ENCODE measurements around the gene RPS6KL1.

Gene RPS6KL1

DNA sequence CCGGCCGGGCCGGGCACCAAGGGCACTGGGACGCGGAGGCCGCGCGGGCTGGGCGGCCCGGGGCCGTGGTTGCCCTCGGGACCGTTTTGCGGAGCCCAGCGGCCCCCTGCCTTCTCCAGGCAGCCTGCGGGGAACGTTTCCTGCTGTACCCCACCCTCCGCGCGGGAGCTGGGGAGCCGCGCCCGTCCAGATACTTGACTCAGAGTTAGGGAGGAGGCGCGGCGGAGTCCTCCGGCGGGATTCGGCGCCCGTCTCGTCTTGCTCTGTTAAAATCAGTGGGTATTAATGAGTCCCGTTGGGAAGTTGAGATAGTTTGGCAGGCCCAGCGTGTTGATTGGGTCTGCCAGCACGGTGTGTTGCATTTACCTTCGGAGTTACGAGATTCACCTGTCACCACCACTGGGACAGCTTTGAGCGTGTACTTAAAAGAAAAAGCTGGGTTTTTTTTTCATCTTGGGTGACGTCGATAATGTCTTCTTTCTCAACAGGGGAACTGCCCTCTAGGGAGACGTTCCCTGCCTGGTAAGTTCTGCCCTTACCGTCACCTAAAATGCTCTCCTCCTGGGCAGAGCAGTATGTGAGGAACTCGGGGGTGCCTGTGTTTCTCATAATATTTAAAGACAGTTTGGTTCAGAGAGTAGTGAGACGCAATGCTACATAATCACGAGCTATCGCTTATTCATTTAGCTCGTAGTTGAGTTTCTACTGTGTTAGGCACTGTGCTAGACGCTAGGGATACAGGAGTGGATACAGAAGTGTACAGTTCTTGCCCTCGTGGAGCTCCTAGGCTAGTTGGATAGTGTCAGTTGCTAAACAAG lies 40.7 kb downstream of the RPS6KL1 start:
- DNase-seq, result peak; percentile 69

DNA sequence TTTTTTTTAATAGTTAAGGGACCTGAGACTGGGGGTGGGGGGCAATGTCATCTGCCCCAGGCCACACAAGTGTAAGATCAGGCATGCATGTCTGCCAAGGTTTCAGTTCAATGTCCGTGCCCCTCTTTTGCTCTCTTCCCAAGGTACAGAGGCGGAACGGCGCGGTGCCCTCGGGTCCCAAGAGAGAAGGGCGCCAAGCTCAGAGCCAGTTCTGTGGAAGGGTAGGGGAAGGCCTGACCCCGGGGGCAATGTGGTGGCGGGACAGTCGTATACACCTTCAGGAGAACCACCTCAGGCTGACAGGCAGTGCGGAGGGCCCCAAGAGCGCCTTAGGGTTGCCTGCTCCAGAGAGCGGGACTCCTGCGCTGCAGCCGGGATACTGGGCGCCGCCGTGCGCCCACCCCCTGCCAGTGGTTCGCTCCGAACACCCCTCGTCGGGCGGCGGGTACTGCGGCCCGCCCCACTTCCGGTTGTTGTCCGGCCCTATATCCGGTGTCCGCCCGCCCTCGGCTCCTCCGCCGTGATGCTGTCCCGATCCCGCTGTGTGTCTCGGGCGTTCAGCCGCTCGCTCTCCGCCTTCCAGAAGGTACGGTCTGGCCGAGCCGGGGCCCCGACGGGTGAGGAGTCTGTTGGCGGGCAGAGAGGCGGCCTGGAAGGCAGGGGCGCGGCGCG lies 41.5 kb downstream of the RPS6KL1 start, which contains the start of gene DLST:
TSS of gene DLST (plus strand) at position 486 of the 672 bp plus-strand sequence. CDS start at position 524, 38 bp downstream.
- DNase-seq, result peak; percentile 91

DNA sequence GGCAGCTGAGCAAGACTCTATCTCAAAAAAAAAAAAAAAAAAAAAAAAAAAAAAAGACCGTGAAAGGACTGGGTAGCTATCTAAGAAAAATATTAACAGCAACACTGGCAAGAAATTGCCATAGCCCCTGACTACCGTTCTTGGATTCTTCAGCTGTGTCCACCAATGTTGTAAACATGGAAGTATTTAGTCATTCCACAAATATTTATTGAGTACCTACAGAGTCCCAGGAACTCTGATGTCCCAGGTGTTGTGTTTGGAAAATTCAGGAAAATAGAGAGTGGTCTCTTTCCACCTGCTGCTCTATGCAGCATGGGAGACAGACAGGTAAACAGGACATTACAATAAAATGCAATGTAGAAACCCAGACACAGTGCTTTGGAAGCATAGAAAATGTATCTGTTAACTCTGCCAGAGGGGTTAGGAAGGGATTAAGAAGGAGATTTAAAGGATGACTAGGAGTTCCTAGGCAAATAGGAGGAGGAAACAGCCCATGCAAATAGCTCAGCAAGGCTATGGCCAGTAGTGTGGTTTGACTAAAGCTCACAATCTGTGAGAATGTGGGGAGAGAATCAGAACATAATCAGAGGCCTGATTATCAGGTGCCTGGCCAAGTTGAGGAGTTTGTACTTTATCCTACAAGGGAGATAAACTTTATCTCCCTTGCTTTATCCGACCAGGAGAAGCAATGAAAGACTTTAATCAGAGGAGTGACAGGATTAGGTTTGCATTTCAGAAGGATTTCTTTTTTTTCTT lies 43.5 kb downstream of the RPS6KL1 start:
- no peak for DNase-seq

DNA sequence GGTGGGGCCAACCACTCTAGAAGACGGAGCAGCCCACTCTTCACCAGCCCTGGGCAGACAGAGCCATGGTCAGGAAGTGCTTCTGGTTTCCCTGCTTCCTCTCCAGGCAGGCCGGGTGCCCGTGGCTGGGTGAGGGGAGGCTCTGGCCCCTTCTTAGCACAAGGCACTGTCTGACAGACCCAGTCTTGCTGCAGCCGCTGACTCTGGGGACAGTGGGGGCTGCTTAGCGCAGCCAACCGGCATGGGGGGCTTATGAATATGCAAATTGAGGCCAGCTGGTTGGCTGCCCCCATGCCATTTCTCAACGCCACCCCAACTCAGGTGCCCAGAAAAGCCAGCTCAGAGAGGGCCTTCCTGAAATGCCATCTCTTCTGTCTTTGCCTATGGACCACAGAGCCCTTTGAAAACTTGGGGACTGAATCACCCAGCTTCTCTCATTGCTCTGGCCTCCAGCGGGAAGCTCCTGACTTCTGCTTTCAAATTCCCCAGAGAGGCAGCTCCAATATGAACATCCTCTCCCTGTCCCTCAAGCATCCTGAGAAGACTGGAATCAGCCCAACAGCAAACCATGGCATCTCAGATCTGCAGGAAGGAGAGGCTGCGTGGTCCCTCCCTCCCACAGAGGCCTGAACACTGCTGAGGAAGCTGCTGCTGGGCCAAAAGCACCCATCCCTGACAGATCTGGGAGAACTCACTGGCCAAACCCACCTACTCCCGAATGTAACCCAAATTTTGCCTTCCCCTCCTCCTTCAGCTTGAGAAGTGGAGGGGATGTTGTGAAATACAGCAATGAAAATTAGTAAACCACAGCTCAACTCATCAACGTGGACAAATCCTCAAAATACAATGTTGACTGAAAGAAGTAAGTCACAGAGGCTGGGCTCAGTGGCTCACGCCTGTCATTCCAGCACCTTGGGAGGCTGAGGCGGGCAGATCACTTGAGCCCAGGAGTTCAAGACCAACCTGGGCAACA lies 46.8 kb downstream of the RPS6KL1 start, which contains the start of gene PROX2:
TSS of gene PROX2 (minus strand) at position 205 of the 973 bp plus-strand sequence. CDS start 12,311 bp downstream, outside the sequence.
- DNase-seq, result peak; percentile 46

DNA sequence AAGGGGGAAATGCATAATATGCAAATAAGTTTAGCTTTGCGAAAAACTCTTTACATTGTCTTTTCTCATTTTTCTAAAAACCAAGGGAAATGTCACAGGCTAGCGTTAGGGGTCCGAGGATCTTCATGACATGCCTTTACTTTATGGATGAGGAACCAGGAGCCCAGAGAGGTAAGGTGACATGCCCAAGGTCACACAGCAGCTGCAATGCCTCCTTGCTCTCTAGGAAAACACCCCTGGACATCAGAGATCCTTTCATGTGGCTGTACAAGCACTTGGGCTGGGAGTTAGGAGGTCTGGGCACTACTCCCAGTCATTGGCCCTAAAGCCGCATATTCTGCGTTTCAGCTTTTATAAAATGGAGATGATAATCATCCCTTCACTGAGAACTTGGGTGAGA lies 47.9 kb downstream of the RPS6KL1 start:
- no peak for DNase-seq

DNA sequence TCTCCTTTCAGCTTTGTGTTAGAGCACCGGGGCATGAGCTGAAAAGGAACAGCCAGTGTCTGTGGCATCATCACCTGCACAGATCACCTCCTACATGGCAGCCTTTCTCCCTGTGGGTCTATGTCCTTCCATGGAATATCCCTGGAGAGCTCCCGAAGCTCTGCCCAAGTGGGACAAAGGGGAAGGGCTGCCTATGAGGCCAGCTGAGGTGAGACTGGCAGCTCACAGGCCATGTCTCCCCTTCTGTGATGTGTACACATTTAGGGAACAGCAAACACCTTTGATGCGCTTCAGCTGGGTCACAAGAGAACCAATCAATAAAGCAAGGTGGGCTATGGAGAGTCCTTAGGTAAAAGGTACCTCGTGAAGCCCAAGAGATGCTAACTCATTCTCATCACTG lies 51.2 kb downstream of the RPS6KL1 start:
- DNase-seq, result no peak

DNA sequence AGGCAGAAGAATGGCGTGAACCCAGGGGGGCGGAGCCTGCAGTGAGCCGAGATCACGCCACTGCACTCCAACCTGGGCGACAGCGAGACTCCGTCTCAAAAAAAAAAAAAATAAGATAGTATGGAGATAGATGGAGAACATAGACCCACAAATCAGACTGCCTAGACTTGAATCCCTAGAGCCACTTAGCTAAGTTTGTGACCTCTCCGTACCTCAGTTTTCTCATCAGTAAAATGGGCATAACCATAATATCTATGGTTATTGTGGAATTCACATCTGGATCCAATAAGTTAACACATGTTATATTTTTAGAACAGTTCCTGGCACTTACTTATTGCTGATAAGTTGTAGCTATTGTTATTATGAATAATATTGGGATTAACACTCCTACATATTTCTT lies 54.3 kb downstream of the RPS6KL1 start:
- no peak for DNase-seq

DNA sequence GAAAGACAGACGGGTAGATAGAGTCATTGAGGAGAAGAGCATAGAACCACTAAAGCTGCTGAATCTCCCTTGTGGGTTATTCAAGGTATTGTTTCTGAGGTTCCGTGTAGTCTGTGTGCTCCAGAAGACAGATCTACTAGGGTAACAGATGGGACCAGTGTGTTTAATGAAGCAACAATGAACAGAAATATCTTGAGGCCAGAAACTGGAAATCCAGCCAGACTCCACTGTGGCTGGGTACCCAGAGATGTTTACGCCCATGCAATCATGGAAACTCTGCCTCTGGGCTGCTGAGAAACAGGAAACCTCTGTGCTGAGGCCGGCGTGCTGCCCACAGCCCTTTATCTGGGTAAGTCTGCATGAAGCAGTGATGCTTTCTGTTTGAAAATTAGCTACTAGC lies 55.4 kb downstream of the RPS6KL1 start:
- peak; percentile 32 for DNase-seq

DNA sequence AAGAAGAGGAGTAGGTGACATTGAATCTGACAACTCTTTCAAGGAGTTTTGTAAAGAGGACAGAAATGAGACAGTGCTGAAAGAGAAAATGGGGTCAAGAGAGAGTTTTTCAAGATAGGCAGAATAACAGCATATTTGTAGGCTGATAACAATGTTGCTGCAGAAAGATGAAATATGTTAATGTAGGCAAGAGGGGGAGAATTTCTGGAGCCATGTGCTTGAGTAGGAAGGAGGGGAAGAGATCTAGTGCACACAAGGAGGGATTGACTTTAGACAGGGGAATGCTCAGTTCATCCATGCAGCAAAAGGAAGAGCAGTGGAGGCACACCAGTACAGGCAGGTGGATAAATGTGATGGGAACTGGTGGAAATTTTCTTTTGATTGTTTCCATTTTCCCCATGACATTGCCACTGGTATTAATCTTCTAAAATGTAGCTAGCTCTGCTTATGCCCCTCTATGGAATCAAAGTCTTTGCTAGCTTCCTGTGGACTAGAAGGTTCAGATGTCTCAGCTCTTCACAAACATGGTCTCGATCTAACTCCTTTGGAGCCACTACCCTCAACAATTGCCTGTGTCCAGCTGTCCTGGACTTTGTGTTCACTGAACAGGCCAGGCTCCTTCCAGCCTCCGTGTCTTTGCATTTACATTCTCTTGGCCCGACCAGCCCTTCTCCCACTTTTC lies 56.2 kb downstream of the RPS6KL1 start:
- DNase-seq, result no peak

DNA sequence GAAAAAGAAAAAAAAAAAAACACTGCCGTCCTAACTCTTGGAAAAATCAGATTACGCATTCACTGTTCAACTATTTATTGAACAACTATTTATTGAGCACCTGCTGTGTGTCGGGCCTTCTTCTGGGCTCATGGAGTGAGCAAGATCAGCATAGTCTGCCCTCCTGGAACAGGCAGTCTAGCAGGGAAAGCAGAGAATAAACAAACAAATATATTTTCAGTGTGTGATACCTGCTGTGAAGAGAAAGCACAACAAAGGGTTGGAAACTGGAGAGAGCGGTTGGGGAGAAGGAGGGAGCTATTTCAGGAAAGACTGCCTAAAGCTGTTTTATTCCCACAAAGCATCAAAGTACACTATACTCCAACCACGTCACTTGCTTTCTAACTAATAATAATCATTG lies 57.9 kb downstream of the RPS6KL1 start:
- DNase-seq, result no peak

DNA sequence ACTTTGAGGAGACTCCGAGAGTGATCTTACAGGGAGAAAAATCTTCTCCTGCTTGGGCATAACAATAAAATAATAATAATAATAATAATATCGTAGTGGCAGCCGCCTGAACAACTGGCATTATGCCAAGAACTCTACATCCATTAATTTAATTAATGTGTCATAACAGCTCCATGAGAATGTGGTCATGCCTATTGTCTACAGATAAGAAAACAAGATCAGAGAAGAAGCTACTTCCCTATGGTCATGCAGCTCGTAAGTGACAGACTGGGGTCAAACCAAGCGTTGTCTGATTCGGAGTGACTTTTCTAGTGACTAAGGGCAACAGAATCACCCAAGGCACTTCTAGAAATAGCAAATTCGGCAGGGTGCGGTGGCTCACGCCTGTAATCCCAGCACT lies 58.9 kb downstream of the RPS6KL1 start:
- DNase-seq, result peak; percentile 31

DNA sequence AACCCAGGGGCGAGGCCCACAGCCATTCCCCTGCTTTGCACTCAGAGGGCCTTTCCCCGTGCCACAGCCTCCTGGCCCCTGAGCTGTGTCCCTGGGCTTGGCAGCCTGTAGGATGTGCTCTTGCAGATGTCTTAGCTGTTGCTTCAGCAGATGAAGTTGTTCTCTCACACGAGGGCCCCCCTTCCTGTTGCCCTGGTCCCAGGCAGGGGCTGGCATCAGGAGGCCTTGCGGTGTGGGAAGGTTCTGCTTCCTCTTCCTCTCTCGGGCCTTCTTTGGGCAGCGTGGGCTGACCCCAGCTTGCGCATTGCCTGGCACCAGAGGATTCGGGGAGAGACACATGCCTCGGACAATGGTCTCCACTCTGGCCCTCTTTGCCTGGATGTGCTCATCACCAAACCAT lies 59.8 kb downstream of the RPS6KL1 start:
- peak; percentile 86 for DNase-seq

DNA sequence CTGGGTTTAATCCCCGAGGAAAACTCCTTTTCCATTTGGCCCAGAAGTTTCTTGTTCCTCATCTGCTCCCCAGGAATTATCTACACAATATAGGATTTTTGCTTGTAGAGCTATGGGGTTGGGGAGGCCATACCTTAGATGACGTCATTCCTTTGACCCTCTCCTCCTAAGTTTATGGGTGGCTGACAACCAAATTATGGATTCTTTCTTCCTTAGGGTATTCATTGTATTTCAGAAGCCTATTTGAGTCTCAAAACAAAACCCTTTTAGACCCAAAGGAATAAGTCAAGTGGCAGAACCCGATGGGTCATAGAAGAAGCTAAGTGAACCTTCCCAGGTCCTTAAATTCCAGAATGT lies 61.3 kb downstream of the RPS6KL1 start:
- DNase-seq, result no peak

DNA sequence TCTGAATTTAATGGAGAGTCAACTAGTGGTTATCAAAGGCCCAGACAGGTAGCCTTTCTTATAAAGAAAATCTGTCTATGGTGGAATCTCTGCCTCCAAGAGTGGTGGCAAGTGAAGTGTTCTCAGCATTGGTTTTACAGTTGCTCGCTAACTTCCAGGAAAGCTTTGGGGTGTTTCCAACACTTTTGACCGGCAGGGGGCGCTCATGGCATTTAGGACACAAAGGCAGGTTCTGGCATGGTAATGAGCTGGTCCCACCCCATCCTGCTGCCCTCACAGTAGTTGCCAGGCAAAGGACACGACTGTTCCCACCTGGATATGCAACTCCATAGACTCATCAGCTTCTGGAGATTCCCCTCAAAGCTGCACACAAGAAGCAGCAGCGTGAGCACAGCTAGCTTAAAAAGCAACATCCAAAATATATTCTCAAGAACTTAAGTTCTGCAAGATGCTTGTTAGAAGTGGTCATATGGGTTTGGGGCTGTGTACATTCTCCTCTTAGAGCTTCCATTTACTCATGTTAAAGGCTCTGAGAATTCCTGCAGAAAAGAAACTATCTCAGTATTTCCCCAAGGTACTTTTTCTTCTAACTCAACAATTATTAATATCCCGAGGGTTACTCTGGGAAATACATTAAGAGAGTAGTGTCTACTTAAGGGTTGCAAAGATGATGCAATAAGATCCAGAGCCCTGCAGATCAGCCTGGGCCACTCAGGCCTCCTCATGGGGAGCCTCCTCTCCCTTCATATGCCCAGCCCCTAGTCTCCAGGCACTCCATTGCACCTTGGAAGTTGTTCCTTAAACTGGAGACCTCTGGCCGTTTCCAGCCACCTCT lies 61.9 kb downstream of the RPS6KL1 start:
- peak; percentile 94 for DNase-seq

DNA sequence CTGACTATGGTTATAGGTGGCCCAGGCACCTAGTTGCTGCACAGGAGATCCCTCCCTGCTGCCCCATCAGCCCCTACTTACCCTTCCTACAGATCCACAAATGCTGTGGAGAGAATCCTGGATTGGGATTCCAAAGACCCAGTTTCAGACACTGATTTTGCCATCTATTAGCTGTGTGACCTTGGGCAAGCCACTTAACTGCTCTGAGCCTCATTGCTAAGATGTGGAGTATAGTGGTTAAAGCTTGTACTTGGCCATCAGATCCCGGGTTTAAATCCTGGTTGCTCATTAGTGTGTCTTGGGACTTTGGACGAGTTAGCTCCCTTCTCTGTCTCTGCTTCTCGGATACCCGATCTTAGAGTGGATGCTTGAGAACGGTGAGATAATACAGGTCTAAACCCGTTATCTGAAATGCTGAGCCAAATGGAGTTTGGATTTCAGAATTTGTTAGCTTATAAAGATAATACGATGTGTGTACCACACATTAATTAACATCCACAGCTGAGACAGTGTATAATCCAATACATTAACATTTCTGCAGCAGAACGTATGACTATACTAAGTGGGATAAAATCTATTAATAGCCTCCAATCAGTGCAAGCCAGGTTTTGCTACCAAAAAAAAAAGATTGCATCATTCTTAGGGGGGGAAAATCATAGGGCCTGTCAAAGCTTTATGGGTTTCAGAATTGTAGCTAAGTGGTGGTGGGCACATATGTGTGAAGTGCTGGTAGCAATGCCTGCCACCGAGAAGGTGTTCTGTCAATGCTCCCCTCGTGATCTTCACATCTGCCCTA lies 63.1 kb downstream of the RPS6KL1 start:
- DNase-seq, result no peak

DNA sequence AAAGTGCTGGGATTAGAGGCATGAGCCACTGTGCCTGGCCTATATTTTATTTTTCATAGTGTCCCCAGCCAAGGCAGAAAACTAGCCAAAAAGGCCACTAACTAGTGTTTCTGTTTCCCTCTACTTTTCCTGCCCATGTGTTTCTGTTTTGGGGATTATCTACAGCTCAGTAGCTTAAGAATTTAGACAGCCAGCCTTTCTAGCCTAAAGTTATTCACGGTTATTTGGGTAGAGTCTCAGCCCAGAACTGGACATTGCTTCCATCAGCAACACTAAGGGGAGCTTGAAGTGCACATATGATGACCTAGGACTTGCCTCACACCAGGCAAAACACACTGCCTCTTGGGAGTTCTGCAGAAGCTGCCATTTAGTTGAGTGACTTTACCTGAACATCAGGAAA lies 65.0 kb downstream of the RPS6KL1 start:
- DNase-seq, result no peak

DNA sequence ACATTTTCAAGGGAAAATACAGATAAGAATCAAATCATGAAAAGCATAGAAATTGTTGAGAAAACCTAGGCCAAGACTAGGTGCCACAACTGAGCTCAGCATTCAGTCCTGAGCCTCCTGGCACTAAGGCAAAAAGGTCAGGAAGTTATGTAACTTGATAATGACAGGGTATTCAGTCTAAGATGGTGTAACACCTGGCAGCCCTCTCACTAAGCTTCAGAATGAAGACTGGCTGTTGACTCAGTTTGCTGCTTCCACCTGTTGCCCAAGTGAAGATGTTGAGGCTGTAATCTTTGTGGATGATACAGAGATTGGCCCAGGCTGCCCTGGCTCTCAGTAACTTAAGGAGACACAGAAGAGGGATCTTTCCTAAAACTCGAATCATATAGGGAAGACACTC lies 66.7 kb downstream of the RPS6KL1 start:
- no peak for DNase-seq

DNA sequence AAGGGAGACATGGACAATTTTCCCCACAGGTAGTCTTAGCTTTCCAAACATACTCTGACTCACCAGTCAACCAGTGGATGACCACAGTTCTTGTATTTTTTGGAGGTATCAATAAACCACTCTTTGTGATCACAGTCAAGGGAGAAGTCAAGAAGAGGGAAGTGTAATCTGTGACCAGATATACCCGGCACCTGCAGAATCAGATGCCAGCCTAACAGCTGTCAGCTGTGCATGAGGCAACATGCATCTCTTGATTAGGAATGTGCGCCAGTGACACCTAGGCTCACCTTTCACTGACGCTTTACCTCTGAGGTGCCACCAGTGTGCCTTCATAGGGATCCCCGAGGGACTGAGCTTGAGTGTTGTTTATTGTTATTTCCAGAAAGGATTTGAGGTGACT lies 67.1 kb downstream of the RPS6KL1 start:
- DNase-seq, result no peak

DNA sequence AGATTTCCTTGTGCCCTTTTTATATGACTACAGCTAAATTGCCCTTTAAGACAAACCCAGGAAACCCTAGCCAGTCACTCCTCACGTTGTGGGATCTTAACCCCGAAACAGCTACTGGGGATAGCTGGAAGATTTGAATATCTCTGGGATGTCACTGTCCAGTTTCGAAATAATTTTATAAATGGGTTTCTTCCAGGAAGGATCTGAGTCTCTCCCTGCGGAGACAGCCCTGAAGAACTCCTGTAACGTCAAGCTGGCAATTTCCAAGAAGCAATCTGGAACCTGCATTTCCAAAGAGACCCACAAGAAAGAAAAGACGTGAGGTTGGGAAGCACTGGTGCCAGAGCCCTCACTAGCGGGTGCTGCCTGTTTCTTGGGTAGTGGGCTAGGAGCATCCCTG lies 68.0 kb downstream of the RPS6KL1 start:
- DNase-seq, result no peak
